NCI-H2171 (cell line): ENCODE results near the gene MSMB.
"Not testable (repeated sequence)": the region's sequence is repeated elsewhere in the genome, so short reads cannot be mapped to it uniquely, and the experiment has no call there.

Experiments used
- DNase-seq: peaks from one replicate; lab custom pipeline; 2025; lab: John Stamatoyannopoulos, UW

MSMB gene

GRCh38 chr10:46069771-46070463 lies 23.8 kb upstream of the MSMB start:
- DNase-seq, result no peak

GRCh38 chr10:46068905-46069304 lies 22.8 kb upstream of the MSMB start:
- DNase-seq, result no peak

- DNase-seq, result no peak
Measured at GRCh38 chr10:46068117-46068516, 22.0 kb upstream of the MSMB start.

GRCh38 chr10:46064269-46064817 lies 18.3 kb upstream of the MSMB start:
- DNase-seq, result no peak

- no peak for DNase-seq
Measured at GRCh38 chr10:46062723-46063428, 16.8 kb upstream of the MSMB start.

- DNase-seq, result no peak
Measured at GRCh38 chr10:46060706-46061105, 14.6 kb upstream of the MSMB start.

GRCh38 chr10:46057927-46058326 lies 11.9 kb upstream of the MSMB start:
- not testable (repeated sequence) for DNase-seq

- no peak for DNase-seq
Measured at GRCh38 chr10:46057038-46057437, 11.0 kb upstream of the MSMB start.

- no peak for DNase-seq
Measured at GRCh38 chr10:46055771-46056170, 9.7 kb upstream of the MSMB start.

GRCh38 chr10:46053534-46054434 lies 7.7 kb upstream of the MSMB start:
- DNase-seq, result no peak

GRCh38 chr10:46052791-46053375 lies 6.8 kb upstream of the MSMB start:
- no peak for DNase-seq

- no peak for DNase-seq
Measured at GRCh38 chr10:46052057-46052790, 6.2 kb upstream of the MSMB start.

- no peak for DNase-seq
Measured at GRCh38 chr10:46050941-46051623, 5.0 kb upstream of the MSMB start.

- DNase-seq, result not testable (repeated sequence)
Measured at GRCh38 chr10:46049497-46049831, 3.4 kb upstream of the MSMB start.

- peak; percentile 19 for DNase-seq
Measured at GRCh38 chr10:46048152-46048551, 2.1 kb upstream of the MSMB start.

GRCh38 chr10:46042527-46042926 lies 3.5 kb downstream of the MSMB start:
- peak; percentile 39 for DNase-seq

- no peak for DNase-seq
Measured at GRCh38 chr10:46040004-46040403, 6.1 kb downstream of the MSMB start.

- DNase-seq, result no peak
Measured at GRCh38 chr10:46037107-46037825, 8.8 kb downstream of the MSMB start.

- no peak for DNase-seq
Measured at GRCh38 chr10:46035923-46036849, 9.9 kb downstream of the MSMB start.
